ENCODE data around the gene C5orf52.
"Not testable (repeated sequence)": the region's sequence is repeated elsewhere in the genome, so short reads cannot be mapped to it uniquely, and the experiment has no call there.

Gene C5orf52

GRCh38 chr5:157679801-157680200 is 8.5 kb downstream of the C5orf52 start:
- no peak for DNase-seq

GRCh38 chr5:157680239-157680638 is 8.9 kb downstream of the C5orf52 start:
- no peak for DNase-seq

GRCh38 chr5:157681048-157681447 is 9.7 kb downstream of the C5orf52 start:
- DNase-seq: no peak

- DNase-seq: no peak
Observed at GRCh38 chr5:157682257-157682656, 10.9 kb downstream of the C5orf52 start.

GRCh38 chr5:157686276-157687197 is 15.2 kb downstream of the C5orf52 start:
- not testable (repeated sequence) for DNase-seq

- DNase-seq: no peak
Observed at GRCh38 chr5:157687198-157687554, 15.8 kb downstream of the C5orf52 start.

GRCh38 chr5:157689942-157690689 is 18.8 kb downstream of the C5orf52 start:
- DNase-seq: no peak

- no peak for DNase-seq
Observed at GRCh38 chr5:157690690-157691433, 19.5 kb downstream of the C5orf52 start.

GRCh38 chr5:157693816-157694215 is 22.5 kb downstream of the C5orf52 start:
- DNase-seq: not testable (repeated sequence)

- DNase-seq: not testable (repeated sequence)
Observed at GRCh38 chr5:157696154-157696553, 24.8 kb downstream of the C5orf52 start.

- not testable (repeated sequence) for DNase-seq
Observed at GRCh38 chr5:157698674-157699073, 27.3 kb downstream of the C5orf52 start.

GRCh38 chr5:157703736-157704135 is 32.4 kb downstream of the C5orf52 start:
- DNase-seq: no peak

GRCh38 chr5:157708866-157709265 is 37.5 kb downstream of the C5orf52 start:
- DNase-seq: no peak

GRCh38 chr5:157709346-157709745 is 38.0 kb downstream of the C5orf52 start:
- no peak for DNase-seq

- no peak for DNase-seq
Observed at GRCh38 chr5:157710431-157710830, 39.1 kb downstream of the C5orf52 start.

GRCh38 chr5:157710882-157711281 is 39.5 kb downstream of the C5orf52 start:
- no peak for DNase-seq

- no peak for DNase-seq
Observed at GRCh38 chr5:157713830-157714595, 42.7 kb downstream of the C5orf52 start.

- DNase-seq: no peak
Observed at GRCh38 chr5:157714596-157714864, 43.2 kb downstream of the C5orf52 start.

- DNase-seq: no peak
Observed at GRCh38 chr5:157718519-157718918, 47.2 kb downstream of the C5orf52 start.

GRCh38 chr5:157719245-157719644 is 47.9 kb downstream of the C5orf52 start:
- DNase-seq: no peak

GRCh38 chr5:157721159-157721558 is 49.8 kb downstream of the C5orf52 start:
- no peak for DNase-seq

GRCh38 chr5:157722895-157723294 is 51.6 kb downstream of the C5orf52 start:
- DNase-seq: not testable (repeated sequence)

GRCh38 chr5:157726607-157727006 is 55.3 kb downstream of the C5orf52 start:
- DNase-seq: not testable (repeated sequence)

Measured in left hindlimb (tissue), 1 donor.